HepG2 (cell line): ENCODE data around the gene ART4. TPM values are rescaled to one million over a fixed set of nuclear protein-coding genes. Genes with fewer than 3 reads are reported as not detected.

Experiments
- CENPX ChIP-seq: sonication (generic); formaldehyde crosslinking; IDR thresholded peaks from 2 replicates; pipeline ENCODE4 v1.9.0; 2021; ENCODE audit warnings: mild to moderate bottlenecking, missing genetic modification reagents, moderate library complexity
- FOSL1 ChIP-seq: sonication (generic); formaldehyde crosslinking; IDR thresholded peaks from 2 replicates; pipeline ENCODE4 v1.9.0; 2021; ENCODE audit warnings: missing genetic modification reagents, borderline replicate concordance
- FOSL2 ChIP-seq: sonication (generic); formaldehyde crosslinking; IDR thresholded peaks from 2 replicates; pipeline ENCODE4 v1.4.0; 2020; ENCODE audit warnings: missing genetic modification reagents
- GATAD2A ChIP-seq: IDR thresholded peaks from 2 replicates; pipeline ENCODE4 v1.6.1; 2016
- IKZF4 ChIP-seq: sonication (generic); formaldehyde crosslinking; IDR thresholded peaks from 2 replicates; pipeline ENCODE4 v1.5.1; 2020; ENCODE audit warnings: borderline replicate concordance, mild to moderate bottlenecking, low read depth, missing genetic modification reagents; ENCODE audit errors: not compliant biosample characterization
- NBN ChIP-seq: fragments of 450-650 bp; conservative IDR thresholded peaks from 2 replicates; pipeline ENCODE4 v1.6.1; 2017
- TGIF2 ChIP-seq: IDR thresholded peaks from 2 replicates; pipeline ENCODE4 v1.6.1; 2016; ENCODE audit warnings: control low read depth, missing compliant biosample characterization
- ZIK1 ChIP-seq: sonication (generic); formaldehyde crosslinking; IDR thresholded peaks from 2 replicates; pipeline ENCODE4 v1.5.0; 2020; ENCODE audit warnings: mild to moderate bottlenecking, low read depth, missing genetic modification reagents, borderline replicate concordance
- ZNF572 ChIP-seq: sonication (generic); formaldehyde crosslinking; IDR thresholded peaks from 2 replicates; pipeline ENCODE4 v1.5.1; 2020; ENCODE audit warnings: mild to moderate bottlenecking, missing genetic modification reagents
- polyA plus RNA-seq, 8 experiments: library from polyadenylated mRNA; depleted of rRNA in 3 of 8; stranded (reverse) in 7 of 8; unstranded in 1 of 8; fragments of >200 nt; fragmentation: Illumina TruSeq in 4 of 8; extraction: Trizol in 4 of 8; gene quantifications; 2 replicates each; pipeline versions ENCODE4 v1.2.1 to v1.2.3, GENCODE V29; 2011 to 2016; ENCODE audit warnings: low read depth in 4 of 8, missing spikeins in 1 of 8, mixed read lengths in 1 of 8; ENCODE audit not compliant: insufficient read depth in 1 of 8
- total RNA-seq, 5 experiments: library from RNA; depleted of rRNA; stranded (reverse); fragments of >200 nt; fragmentation: Illumina TruSeq; extraction: Trizol; gene quantifications; 2 replicates each; pipeline ENCODE4 v1.2.3, GENCODE V29; 2016; ENCODE audit warnings: low read depth in 1 of 5
- TF ChIP-seq, protein P1 (sequence below): sonication (generic); formaldehyde crosslinking; IDR thresholded peaks from 2 replicates; pipeline ENCODE4 v1.4.0; 2020; ENCODE audit warnings: missing genetic modification reagents
- TF ChIP-seq, protein P2 (sequence below): sonication (generic); formaldehyde crosslinking; IDR thresholded peaks from 2 replicates; pipeline ENCODE4 v1.5.1; 2020; ENCODE audit warnings: mild to moderate bottlenecking, missing genetic modification reagents, borderline replicate concordance
- TF ChIP-seq, protein P3 (sequence below): IDR thresholded peaks from 2 replicates; pipeline ENCODE4 v1.6.1; 2012; ENCODE audit warnings: inconsistent platforms
- TF ChIP-seq, protein P4 (sequence below): sonication (generic); formaldehyde crosslinking; IDR thresholded peaks from 2 replicates; pipeline ENCODE4 v1.4.0; 2020; ENCODE audit warnings: missing genetic modification reagents

Gene ART4
- total and polyA plus RNA-seq, 2 of the 13 experiments (the other 11 are each of a cell fraction or from before 2014, with no cell fraction given) = 17.6 to 20.3 TPM

DNA sequence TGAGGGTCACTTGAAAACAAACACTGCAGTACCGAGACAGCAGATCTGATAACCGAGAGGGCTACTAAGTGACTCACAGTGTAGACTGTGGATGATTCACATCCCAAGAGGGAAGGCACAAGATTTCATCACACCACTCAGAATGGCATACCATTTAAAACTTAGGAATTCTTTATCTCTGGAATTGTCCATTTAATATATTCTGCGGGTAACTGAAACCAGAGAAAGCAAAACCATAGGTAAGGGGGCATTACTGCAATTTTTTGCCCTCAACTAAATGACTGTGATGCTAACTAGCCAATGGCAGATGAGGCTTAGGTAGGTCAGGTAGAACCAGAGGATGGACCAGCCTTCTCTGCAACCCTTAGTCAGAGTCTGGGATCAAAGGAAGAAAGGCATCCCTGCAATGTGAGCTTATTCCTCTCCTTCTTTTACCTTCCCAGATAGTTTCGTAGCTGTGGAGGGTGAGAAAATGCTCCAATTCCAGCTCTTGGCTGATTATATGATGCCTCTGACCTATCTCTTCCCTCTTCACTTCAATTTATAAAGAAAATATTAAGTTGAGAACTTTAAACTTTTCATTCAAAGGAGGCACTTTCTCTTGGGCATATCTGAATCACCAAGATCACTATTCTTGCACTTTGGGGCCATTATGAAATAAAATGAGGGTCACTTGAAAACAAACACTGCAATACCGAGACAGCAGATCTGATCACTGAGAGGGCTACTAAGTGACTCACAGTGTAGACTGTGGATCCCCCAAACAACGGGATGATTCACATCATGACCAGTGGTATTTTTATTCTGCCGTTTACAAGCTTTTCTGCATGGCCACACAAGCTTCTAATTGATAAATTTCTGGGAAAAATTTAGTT, 6.8 kb downstream of the ART4 start (continued):
- TF ChIP-seq, protein P1, sequence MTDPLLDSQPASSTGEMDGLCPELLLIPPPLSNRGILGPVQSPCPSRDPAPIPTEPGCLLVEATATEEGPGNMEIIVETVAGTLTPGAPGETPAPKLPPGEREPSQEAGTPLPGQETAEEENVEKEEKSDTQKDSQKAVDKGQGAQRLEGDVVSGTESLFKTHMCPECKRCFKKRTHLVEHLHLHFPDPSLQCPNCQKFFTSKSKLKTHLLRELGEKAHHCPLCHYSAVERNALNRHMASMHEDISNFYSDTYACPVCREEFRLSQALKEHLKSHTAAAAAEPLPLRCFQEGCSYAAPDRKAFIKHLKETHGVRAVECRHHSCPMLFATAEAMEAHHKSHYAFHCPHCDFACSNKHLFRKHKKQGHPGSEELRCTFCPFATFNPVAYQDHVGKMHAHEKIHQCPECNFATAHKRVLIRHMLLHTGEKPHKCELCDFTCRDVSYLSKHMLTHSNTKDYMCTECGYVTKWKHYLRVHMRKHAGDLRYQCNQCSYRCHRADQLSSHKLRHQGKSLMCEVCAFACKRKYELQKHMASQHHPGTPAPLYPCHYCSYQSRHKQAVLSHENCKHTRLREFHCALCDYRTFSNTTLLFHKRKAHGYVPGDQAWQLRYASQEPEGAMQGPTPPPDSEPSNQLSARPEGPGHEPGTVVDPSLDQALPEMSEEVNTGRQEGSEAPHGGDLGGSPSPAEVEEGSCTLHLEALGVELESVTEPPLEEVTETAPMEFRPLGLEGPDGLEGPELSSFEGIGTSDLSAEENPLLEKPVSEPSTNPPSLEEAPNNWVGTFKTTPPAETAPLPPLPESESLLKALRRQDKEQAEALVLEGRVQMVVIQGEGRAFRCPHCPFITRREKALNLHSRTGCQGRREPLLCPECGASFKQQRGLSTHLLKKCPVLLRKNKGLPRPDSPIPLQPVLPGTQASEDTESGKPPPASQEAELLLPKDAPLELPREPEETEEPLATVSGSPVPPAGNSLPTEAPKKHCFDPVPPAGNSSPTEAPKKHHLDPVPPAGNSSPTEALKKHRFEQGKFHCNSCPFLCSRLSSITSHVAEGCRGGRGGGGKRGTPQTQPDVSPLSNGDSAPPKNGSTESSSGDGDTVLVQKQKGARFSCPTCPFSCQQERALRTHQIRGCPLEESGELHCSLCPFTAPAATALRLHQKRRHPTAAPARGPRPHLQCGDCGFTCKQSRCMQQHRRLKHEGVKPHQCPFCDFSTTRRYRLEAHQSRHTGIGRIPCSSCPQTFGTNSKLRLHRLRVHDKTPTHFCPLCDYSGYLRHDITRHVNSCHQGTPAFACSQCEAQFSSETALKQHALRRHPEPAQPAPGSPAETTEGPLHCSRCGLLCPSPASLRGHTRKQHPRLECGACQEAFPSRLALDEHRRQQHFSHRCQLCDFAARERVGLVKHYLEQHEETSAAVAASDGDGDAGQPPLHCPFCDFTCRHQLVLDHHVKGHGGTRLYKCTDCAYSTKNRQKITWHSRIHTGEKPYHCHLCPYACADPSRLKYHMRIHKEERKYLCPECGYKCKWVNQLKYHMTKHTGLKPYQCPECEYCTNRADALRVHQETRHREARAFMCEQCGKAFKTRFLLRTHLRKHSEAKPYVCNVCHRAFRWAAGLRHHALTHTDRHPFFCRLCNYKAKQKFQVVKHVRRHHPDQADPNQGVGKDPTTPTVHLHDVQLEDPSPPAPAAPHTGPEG = no peak
- TF ChIP-seq, protein P2, sequence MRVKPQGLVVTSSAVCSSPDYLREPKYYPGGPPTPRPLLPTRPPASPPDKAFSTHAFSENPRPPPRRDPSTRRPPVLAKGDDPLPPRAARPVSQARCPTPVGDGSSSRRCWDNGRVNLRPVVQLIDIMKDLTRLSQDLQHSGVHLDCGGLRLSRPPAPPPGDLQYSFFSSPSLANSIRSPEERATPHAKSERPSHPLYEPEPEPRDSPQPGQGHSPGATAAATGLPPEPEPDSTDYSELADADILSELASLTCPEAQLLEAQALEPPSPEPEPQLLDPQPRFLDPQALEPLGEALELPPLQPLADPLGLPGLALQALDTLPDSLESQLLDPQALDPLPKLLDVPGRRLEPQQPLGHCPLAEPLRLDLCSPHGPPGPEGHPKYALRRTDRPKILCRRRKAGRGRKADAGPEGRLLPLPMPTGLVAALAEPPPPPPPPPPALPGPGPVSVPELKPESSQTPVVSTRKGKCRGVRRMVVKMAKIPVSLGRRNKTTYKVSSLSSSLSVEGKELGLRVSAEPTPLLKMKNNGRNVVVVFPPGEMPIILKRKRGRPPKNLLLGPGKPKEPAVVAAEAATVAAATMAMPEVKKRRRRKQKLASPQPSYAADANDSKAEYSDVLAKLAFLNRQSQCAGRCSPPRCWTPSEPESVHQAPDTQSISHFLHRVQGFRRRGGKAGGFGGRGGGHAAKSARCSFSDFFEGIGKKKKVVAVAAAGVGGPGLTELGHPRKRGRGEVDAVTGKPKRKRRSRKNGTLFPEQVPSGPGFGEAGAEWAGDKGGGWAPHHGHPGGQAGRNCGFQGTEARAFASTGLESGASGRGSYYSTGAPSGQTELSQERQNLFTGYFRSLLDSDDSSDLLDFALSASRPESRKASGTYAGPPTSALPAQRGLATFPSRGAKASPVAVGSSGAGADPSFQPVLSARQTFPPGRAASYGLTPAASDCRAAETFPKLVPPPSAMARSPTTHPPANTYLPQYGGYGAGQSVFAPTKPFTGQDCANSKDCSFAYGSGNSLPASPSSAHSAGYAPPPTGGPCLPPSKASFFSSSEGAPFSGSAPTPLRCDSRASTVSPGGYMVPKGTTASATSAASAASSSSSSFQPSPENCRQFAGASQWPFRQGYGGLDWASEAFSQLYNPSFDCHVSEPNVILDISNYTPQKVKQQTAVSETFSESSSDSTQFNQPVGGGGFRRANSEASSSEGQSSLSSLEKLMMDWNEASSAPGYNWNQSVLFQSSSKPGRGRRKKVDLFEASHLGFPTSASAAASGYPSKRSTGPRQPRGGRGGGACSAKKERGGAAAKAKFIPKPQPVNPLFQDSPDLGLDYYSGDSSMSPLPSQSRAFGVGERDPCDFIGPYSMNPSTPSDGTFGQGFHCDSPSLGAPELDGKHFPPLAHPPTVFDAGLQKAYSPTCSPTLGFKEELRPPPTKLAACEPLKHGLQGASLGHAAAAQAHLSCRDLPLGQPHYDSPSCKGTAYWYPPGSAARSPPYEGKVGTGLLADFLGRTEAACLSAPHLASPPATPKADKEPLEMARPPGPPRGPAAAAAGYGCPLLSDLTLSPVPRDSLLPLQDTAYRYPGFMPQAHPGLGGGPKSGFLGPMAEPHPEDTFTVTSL (CRISPR knock-in tag) = 0 out of 2 replicates have a peak, but pooled peaks have one; percentile 17
- peak; percentile 95 for TF ChIP-seq FOSL2 (CRISPR knock-in tag)
- TF ChIP-seq FOSL1 (CRISPR knock-in tag) = peak; percentile 60; the same call in 1 of the 2 replicates
- TF ChIP-seq, protein P3, sequence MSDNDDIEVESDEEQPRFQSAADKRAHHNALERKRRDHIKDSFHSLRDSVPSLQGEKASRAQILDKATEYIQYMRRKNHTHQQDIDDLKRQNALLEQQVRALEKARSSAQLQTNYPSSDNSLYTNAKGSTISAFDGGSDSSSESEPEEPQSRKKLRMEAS = no peak
- TF ChIP-seq, protein P4, sequence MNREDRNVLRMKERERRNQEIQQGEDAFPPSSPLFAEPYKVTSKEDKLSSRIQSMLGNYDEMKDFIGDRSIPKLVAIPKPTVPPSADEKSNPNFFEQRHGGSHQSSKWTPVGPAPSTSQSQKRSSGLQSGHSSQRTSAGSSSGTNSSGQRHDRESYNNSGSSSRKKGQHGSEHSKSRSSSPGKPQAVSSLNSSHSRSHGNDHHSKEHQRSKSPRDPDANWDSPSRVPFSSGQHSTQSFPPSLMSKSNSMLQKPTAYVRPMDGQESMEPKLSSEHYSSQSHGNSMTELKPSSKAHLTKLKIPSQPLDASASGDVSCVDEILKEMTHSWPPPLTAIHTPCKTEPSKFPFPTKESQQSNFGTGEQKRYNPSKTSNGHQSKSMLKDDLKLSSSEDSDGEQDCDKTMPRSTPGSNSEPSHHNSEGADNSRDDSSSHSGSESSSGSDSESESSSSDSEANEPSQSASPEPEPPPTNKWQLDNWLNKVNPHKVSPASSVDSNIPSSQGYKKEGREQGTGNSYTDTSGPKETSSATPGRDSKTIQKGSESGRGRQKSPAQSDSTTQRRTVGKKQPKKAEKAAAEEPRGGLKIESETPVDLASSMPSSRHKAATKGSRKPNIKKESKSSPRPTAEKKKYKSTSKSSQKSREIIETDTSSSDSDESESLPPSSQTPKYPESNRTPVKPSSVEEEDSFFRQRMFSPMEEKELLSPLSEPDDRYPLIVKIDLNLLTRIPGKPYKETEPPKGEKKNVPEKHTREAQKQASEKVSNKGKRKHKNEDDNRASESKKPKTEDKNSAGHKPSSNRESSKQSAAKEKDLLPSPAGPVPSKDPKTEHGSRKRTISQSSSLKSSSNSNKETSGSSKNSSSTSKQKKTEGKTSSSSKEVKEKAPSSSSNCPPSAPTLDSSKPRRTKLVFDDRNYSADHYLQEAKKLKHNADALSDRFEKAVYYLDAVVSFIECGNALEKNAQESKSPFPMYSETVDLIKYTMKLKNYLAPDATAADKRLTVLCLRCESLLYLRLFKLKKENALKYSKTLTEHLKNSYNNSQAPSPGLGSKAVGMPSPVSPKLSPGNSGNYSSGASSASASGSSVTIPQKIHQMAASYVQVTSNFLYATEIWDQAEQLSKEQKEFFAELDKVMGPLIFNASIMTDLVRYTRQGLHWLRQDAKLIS (CRISPR knock-in tag) = no peak
- no peak for TF ChIP-seq ZNF572 (CRISPR knock-in tag)
- 0 out of 2 replicates have a peak, but pooled peaks have one; percentile 26 for TF ChIP-seq GATAD2A (CRISPR knock-in tag)
- no peak for TF ChIP-seq IKZF4 (CRISPR knock-in tag)
- TF ChIP-seq NBN = no peak
- no peak for TF ChIP-seq CENPX (CRISPR knock-in tag)
- no peak for TF ChIP-seq ZIK1 (CRISPR knock-in tag)
- no peak for TF ChIP-seq TGIF2 (CRISPR knock-in tag)
